GF-D8 (cell line): ENCODE measurements around the gene YWHAQ.
A peak's percentile ranks its signal among the peaks of the same experiment; 100 is the strongest.
"Not testable (repeated sequence)": the region's sequence is repeated elsewhere in the genome, so short reads cannot be mapped to it uniquely, and the experiment has no call there.

Experiments
- DNase-seq: peaks from one replicate; lab custom pipeline; 2025; lab: John Stamatoyannopoulos, UW

YWHAQ gene

DNA sequence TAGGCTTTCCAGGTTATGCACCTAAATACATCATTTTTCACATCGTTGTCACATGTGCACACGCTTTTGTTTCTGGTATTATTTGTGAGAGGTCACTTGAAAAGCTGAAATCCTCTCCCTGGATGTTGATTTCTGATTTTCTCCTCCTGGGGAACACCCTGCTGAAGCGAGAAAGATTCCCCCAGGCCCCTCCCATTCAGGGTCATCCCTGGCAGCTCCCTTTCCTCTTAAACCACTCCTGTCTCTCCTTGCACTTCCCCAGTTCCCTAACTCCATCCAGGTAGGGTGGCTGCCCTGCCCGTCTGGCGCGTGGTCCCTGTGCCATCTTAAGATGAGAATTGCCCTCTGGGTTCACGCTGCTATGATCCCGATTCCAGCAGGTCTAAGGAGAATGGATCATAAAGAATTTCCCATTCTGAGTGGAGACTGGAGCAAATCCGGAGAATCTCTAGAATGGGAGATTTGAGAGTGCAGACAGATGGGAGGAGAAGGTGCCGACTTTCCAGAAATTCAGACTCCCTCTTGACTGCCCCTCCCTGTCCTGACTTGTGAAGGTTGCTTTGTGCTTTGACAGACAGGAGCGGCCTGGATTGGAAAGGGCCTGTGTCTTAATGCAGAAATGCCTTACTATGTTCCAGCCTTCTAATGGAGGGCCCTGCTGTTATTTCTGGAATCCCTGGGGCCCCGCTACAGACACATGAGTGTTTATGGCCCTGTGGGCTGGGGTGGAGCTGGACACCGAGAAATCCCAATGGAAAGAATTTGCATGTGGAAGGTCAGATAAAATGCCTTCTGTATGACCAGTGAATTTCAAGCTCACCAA lies 1.3 kb upstream of the YWHAQ start:
- no peak for DNase-seq

DNA sequence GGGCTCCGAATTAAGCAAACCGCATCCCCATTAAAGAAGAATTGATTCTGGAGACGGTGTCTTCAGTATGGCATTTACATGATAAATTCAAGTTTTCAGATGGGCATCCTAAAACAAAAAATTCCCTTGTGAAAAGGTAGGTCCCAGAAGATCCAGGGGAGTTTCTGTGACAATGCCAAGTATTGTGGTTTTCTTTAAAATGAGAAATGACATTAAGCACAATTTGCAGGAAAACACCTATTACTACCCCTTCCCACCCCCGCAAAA lies 689 bp upstream of the YWHAQ start:
- DNase-seq, result no peak

DNA sequence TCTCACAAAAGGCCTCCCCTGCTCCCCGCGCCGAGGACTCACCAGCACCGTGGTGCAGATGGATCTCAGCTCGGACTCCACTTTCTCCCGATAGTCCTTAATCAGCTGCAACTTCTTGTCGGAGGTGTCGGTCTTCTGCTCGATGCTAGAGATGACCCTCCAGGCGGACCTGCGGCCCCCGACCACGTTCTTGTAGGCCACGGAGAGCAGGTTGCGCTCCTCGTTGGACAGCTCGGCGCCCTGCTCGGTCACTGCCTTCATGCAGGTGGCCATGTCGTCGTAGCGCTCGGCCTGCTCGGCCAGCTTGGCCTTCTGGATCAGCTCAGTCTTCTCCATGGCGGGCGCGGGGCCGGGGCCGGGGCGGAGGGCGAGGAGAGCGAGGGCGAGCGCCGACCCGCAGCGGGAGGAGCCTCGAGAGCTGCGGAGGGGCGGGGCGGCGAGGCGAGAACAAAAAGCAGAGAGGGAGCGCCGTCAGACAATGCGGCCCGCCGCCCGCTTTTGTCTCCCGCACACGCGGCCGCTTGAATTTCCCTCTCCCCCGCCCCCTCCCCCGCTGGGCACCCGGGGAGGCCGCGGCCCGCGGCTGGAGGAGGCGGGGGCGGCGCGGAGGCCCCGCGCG lies 571 bp downstream of the YWHAQ start:
- DNase-seq, result peak; percentile 7

DNA sequence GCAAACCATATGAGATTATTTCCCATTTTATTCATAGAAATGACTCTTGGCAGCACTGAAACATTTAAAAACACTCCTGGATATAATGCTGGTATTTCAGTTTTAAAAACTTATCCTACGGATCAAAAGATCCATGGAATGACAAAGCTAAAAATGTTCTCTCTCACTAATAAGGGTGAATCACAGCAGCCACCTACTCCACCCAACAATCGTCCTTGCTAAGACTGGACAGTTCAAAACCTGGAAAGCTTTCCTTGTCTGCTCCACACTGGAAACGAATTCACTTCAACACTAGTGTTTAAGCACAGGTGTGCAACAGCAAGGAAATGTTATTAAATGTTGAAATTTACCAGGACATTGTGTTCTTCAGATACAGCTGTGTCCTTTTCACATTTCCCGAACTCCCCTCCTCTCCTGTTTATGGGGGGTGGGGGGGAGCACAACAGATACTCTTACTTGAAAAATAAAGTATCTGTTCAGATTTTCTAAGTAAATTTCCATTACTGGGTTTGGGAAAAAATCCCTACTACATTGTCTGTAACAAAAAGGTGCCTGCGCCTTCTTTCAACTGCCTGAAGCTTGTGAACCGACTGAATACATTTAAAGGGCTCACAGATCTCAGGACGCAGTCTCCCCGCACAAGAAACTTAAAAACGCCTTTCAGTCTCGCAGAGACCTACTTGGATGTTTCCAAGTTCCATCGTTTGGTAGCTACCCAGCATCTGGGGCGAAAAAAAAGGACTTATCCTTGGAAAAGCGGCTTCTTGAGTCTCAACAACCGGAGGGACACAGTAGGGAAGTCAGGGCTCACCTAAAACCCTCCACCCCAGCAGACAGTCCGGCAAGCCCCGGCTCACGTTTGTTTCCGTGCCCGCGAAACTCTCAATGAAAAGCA lies 1.3 kb downstream of the YWHAQ start:
- no peak for DNase-seq

DNA sequence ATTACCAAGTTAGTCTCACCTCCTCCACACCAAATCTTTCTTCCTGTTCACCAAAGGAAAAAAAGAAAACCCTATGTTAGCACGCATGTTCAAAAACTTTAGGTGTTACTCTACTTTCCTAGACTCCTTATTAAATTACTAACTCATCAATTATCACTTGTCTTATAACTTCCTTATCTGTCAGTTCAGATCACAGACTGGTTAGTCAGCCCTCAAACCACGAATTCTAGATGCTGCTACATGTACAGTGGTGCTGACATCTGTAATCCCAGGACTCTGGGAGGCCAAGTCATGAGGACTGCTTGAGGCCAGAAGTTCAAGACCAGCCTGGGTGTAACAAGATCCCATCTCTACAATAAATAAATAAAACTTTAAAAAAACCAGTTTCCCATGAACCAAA lies 3.5 kb downstream of the YWHAQ start:
- DNase-seq, result no peak

DNA sequence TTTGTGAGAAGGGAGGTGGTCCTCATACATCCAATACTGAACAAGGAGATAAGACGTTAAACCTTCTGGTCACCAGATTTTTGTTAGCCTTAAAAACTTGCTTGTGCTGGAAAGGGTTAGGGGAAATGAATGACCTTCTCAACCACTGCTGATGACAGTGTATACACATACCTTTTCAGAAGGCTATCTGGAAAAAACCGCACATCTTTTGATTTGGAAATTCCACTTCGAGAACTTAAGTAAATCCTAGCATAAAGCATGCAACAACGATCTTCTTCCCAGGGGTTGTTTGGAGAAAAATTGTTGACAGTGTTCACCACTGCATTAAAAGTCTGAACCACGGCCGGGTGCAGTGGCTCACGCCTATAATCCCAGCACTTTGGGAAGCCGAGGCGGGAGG lies 7.6 kb downstream of the YWHAQ start:
- DNase-seq, result no peak

DNA sequence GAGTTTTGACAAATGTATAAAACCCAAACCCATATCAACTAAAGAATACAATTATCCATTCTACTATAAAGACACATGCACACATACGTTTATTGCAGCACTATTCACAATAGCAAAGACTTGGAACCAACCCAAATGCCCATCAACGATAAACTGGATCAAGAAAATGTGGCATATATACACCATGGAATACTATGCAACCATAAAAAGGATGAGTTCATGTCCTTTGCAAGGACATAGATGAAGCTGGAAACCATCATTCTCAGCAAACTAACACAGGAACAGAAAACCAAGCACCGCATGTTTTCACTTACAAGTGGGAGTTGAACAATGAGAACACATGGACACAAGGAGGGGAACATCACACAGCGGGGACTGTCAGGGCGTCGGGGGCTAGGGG lies 9.1 kb downstream of the YWHAQ start:
- DNase-seq, result not testable (repeated sequence)

DNA sequence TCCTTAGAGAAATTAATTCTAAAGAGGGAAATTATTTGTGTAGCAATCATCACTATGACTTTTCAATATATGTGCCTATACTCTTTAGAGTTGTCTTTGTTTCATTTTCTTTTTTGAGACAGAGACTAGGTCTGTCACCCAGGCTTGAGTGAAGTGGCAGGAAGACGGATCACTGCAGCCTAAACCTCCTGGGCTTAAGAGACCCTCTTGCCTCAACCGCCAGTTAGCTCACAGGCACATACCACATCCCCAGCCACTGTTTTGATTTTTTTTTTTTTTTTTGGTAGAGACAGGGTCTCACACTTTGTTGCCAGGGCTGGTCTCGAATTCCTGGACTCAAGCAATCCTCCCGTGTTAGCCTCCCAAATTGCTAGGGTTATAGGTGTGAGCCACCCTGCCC lies 12.4 kb downstream of the YWHAQ start:
- no peak for DNase-seq

DNA sequence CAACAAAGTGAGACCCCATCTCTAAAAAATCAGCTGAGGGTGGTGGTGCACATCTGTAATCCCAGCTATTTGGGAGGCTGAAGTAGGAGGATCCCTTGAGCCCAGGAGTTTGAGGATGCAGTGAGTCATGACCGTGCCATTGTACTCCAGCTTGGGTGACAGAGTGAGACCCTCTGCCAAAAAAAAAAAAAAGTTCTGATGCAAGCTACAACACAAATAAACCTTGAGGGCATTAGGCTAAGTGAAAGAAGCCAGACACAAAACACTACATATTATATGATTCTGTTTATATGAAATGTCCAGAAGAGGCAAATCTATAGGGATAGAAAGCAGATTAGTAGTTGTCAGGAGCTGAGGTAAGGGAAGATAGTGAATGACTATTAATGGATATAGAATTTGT lies 13.0 kb downstream of the YWHAQ start:
- no peak for DNase-seq

DNA sequence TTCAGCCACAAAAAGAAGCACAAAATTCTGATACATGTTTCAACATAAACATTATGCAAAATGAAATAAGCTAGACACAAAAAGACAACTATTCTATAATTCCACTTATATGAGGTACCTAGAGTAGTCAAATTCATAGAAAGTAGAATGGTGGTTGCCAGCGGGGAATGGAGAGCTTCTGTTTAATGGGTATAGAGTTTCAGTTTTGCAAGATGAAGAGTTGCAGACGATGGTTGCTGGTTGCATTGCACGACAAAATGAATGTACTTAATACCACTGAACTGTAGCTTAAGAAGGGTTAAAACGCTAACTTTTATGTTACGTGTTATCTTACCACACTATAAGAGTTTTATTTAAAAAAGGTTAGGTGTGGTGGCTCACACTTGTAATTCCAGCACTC lies 13.5 kb downstream of the YWHAQ start:
- no peak for DNase-seq

DNA sequence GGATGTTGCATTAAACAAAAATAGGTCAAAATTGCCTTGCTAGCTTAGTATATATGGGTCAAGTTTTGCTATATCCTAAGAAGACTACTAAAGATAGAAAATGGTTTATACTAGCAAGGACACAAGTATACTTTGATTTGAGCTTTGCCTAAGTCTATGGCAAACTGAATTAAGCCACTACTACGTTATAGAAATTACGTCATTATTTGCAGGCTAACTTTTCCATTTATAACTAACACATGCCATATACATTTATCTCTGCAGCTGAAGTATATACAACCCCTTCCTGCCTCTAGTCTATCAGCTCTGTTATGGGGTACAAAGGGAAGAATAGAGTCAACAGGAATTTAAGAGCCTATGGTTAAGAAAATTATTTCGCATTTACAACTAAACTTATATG lies 16.2 kb downstream of the YWHAQ start:
- no peak for DNase-seq

DNA sequence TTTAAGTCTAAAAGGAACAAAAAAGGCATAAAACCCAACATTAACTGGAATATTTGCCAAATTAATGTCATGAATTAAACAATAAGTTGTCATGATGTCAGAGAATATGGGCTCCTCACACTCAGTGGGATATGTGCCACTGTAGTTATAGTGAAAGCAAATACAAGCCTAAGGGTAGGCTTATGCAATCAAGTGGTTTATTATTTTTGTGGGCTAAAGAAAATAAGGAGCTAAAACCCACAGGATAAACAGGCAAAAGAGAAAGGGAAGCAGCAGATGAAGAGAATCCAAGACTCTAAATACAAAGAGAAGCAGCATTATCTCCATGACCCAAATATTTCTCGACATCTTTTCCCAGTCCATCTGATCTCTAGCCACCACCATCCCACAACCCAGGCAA lies 17.5 kb downstream of the YWHAQ start:
- peak; percentile 49 for DNase-seq

DNA sequence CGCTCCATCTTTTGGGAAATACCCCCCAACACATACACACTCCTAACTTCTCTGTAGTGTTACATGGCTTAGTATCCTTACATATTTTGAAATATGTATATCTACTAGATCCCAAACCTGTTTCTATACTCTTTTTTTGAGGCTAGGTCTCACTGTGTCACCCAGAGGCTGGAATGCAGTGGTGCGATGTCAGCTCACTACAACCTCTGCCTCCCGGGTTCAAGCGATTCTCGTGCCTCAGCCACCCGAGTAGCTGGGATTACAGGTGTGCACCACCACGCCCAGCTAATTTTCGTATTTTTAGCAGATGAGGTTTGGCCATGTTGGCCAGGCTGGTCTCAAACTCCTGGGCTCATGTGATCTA lies 19.3 kb downstream of the YWHAQ start:
- DNase-seq, result not testable (repeated sequence)

DNA sequence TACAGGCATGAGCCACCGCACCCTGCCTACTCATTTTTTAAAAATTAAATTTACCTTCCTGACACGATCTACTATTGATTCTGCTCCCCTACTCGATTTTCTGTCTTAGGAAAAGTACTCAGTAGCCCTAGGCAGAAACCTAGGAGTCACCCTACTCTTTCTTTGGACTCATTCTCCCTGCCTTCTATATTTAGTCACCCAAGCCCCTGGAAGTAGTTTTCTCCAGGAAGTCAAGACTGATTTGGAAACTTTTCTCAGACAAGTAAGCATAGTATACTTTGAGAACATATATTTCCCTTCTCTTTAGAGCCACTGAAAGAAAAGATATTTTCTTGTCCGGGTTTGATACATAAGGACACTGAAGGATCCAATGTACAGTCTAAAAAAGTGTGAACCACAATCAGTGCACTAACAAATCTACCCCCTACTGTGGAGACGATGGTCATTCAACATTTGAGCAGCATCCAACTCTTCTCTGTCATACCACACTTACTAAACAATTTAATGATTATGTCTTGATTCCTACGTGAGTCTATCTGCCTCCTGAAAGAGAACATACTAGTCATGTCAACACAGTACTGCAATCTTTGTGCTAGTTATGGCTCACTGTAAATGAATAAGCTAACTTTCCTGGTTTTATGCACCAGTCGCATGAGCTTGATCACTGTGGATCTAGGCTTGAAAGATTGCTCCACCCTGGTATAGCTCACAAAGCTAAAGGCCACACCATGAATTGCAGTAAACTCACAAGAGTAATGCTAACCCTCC lies 19.8 kb downstream of the YWHAQ start:
- no peak for DNase-seq

DNA sequence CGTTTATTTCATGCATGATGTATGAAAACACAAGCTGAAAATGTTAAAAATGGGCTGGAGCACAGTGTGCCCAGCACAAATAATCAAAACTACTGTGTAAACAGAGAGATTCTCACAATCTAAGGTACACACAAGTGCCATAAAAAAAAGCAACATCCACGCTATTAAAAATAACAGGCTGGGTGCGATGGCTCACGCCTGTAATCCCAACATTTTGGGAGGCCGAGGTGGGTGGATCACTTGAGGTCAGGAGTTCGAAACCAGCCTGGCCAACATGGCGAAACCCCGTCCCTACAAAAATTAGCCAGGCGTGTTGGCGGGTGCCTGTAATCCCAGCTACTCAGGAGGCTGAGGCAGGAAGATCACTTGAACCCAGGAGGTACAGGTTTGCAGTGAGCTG lies 22.3 kb downstream of the YWHAQ start:
- not testable (repeated sequence) for DNase-seq

DNA sequence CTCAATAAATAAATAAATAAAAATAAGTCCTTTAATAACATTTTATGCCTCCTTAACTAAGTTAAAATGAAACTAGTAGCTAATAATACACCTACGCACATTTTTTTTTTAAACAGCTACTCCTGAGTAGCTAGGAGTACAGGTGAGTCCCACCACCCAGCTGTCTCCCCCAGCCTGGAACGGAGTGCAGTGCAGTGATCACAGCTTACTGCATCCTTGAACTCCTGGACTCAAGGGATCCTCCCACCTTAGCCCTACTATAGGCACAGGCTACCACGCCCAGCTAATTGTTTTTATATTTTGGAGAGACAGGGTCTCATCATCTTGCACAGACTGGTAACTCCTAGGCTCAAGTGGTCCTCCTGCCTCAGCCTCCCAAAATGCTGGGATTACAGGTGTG lies 28.4 kb downstream of the YWHAQ start:
- DNase-seq, result no peak

DNA sequence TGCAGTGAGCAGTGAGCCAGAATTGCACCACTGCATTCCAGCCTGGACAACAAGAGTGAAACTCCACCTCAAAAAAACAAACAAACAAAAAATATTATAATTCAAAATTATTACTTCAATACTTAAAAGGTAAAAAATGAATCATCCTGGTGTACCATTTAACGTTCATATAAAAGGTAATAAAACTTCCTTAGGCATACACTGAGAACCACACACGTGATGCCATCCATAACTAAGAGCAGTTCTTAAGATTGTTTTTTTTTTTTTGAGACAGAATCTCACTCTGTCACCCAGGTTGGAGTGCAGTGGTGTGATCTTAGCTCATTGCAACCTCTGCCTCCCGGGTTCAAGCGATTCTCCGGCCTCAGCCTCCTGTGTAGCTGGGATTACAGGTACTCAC lies 29.4 kb downstream of the YWHAQ start:
- no peak for DNase-seq

DNA sequence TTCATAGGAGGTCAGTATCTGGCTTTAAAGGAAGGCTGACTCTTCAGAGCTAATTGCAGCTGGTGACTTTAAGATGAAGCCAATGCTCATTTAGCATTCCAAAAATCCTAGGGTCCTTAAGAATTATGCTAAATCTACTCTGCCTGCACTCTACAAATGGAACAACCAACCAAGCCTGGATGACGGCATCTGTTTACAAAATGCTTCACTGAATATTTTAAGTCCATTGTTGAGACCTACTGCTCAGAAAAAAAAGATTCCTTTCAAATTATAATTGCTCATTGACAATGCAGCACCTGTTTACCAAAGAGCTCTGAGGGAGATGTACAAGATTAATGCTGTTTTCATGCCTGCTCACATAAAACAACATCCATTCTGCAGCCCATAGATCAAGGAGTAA lies 31.4 kb downstream of the YWHAQ start:
- DNase-seq, result no peak

DNA sequence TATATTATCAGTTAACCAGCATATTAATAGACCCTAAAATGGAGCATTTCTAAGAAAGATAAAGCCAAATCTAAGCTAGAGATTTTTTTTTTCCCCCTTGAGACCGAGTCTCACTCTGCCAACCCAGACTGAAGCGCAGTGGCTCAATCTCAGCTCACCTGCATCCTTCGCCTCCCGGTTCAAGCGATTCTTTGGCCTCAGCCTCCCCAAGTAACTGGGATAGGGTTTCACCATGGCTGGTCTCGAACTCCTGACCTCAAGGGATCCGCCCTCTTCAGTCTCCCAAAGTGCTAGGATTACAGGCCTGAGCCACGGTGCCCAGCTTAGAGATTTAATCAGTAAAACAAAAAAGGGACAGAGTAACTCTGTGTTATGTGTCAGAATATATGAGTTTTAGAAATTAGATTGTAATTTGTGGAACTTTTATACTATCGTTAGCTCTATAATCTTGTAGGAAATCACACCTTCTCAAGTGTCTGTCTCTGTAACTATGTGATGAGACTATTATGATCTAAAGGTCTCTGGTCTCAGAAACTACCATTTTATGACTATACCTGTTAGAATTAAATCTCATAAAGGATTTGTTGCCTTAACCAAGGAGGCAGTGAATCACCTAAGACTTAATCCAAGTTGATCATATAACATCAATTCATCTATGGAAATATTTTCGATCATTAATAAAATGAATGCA lies 34.0 kb downstream of the YWHAQ start:
- DNase-seq, result no peak

DNA sequence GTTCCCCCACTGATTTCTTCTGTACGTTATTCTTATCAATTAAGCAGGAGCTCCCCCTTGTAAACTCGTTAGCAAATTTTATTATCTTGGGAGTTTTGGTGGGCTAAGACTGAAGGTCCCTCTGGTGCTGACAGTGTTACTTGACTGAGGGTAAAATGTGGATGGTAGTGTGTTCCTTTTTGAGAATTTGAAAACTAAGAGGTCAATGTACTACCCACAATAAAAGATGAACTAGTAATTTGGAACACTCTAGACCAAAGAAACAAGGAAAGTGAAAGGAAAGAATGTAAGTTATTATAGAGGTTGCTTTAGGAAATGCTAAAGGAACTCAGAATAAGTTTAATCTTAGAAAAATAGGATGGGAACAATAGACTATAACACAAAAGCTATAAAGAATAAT lies 35.1 kb downstream of the YWHAQ start:
- DNase-seq, result no peak

DNA sequence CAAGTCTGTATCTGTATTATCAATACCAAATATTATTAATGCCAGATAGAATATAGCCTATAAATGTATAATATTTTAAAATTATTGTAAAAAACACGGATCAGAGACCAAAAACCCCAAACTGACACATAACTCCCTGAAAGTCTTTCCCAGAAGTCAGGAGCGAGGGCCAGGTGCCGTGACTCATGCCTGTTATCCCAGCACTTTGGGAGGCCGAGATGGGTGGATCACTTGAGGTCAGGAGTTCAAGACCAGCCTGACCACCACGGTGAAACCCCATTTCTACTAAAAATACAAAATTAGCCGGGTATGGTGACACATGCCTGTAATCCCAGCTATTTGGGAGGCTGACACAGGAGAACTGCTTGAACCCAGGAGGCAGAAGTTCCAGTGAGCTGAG lies 35.5 kb downstream of the YWHAQ start:
- not testable (repeated sequence) for DNase-seq
